Measurements from ENCODE around the gene ZNF750.

The ZNF750 gene

DNA sequence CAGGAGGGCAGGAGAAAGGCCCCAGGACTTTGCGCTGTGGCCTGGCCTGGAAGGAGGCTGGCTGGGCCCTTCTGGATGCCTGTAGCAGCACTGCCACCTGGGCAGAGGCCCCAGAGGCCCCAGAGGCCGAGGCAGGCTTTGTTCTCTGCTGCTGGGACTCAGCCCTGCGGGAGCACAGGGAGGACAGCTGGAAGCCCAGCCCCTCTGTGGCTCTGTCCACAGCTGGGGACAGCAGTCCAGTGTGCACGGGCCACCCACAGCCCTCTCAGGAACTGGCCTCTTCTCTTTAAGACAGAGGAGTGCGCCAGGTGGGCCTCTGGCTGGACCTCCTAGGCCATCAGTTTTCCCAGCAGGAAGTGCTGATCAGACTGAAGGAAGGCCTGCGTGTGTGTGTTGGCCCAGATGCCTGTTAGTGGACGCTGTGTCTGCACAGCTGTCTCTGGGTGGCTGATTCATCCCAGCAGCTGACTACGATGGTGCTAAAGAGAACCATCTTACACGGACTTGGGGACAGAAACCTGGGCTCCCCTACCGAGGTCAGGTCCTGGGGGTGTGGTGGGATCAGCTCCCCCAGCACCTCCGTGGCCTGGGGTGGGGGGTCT, 26.9 kb upstream of the ZNF750 start:
- H3K4me3 ChIP-seq (ENCODE audit: low read depth, low read length) = no peak overlapping the region
- TF ChIP-seq, protein P1, sequence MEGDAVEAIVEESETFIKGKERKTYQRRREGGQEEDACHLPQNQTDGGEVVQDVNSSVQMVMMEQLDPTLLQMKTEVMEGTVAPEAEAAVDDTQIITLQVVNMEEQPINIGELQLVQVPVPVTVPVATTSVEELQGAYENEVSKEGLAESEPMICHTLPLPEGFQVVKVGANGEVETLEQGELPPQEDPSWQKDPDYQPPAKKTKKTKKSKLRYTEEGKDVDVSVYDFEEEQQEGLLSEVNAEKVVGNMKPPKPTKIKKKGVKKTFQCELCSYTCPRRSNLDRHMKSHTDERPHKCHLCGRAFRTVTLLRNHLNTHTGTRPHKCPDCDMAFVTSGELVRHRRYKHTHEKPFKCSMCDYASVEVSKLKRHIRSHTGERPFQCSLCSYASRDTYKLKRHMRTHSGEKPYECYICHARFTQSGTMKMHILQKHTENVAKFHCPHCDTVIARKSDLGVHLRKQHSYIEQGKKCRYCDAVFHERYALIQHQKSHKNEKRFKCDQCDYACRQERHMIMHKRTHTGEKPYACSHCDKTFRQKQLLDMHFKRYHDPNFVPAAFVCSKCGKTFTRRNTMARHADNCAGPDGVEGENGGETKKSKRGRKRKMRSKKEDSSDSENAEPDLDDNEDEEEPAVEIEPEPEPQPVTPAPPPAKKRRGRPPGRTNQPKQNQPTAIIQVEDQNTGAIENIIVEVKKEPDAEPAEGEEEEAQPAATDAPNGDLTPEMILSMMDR (IDR thresholded peaks at IDR 0.05; ENCODE audit: low read depth, low read length) = no peak

DNA sequence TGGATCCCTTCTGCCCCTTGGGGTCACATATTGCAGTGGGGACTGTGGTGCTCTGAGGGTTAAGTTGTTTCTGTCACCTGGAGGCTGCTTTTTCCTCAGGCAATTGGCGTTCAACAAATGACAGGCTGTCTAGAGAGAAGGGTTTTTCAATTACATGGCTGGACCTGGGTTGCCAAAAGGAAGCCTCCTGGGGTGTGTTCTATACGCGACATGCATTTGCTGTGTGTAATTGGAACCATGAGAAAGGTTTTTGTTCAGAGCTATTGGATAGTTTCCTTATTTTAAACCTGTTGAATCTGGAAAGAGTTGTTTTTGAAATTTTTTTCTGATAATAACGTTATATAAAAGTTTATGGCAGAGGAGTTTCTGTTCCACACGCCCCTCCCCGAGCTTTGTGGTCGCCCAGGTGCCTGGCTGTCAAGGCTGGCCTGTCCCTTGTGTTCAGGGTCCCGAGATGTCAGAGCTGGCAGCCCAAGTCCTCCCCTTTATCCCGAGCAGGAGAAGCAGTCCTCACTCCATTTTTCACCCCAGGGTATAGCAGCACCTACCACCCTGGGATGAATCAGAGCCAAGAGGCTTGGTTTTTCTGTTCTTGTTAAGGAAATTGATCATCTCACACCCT, 26.1 kb upstream of the ZNF750 start:
- H3K4me3 ChIP-seq (ENCODE audit: low read depth, low read length) = no peak overlapping the region
- TF ChIP-seq, protein P1 (IDR thresholded peaks at IDR 0.05; ENCODE audit: low read depth, low read length) = no peak

DNA sequence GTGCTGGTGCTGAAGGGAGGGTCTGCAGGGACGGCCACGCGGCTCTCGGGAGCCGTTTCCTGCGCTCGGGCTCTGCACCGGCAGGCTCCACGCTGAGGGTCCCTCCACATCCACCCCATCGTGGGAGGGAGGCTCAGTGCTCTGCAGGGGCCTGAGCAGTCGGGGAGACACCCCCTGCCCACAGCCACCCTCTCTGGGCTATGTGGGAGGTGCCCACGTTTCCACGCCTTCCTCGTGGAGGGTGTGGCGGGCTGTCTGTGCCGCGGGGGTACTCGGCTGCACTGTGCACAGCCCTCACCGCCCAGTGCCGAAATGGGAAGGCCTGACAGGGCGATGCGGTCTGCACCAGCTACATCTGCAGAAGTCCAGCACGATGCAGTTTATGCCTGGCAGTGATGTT, 25.5 kb upstream of the ZNF750 start:
- no peak overlapping the region for H3K4me3 ChIP-seq (ENCODE audit: low read depth, low read length)
- TF ChIP-seq, protein P1 (IDR thresholded peaks at IDR 0.05; ENCODE audit: low read depth, low read length) = no peak

DNA sequence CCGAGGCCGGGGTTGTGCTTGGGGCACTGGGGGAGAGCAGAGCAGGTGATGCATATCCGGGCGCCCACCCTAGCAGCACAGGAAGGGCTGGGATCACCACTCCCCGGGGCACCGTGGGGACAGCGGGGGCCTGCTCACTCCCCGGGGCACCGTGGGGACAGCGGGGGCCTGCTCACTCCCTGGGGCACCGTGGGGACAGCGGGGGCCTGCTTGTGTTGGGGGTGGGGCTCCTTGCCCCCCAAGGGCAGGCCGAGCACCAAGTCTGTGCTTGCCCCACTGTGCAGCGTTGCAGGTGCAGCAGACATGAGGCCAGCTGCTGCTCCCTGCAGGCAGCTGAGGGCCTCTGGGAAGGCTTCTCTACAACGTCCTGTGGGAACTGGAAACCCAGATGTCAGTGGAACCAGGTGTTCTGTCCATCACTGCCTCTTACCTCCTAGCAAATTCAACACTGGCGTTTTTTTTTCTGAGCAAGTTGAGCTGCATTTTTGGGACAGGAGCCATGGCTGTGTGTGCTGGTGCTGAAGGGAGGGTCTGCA, 25.0 kb upstream of the ZNF750 start:
- TF ChIP-seq, protein P1 (IDR thresholded peaks at IDR 0.05; ENCODE audit: low read depth, low read length) = no peak
- no peak overlapping the region for H3K4me3 ChIP-seq (ENCODE audit: low read depth, low read length)

DNA sequence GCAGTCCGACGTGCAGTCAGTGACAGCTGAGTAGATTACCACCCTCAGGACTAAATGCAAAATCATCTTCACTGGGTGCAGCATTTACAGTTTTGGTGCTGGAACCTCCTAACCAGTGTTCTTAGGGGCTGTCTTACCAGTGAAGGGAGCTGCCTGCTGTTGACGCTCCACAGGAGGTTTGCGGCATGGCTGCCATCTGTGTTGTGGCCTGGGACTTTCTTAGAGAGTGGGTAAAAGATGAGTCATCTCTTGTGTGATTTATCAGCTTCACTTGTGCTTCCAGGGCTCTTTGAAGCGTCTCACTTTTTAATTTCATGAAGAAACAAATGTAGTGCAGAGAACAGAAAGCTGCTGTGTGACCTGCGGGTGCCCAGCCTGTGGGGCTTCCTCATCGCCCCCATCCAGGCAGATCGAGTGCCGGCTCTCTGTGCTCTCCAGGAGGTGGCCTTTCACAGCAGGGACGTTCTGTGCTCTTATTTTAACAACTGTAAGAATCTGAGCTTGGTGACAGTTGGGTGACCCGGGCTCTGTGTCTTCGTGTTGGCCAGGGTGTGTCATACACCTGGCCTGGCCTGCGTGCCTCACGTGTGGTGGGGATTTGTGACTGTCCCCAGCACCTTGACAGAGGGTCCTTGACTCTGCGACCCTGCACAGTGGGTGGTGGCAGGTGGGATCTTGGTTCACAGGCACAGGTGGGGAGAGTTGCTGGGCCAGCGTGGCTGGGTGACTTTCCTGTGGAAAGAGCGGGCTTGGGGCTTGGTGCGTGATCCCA, 24.3 kb upstream of the ZNF750 start:
- no peak overlapping the region for H3K4me3 ChIP-seq (ENCODE audit: low read depth, low read length)
- TF ChIP-seq, protein P1 (IDR thresholded peaks at IDR 0.05; ENCODE audit: low read depth, low read length) = no peak

DNA sequence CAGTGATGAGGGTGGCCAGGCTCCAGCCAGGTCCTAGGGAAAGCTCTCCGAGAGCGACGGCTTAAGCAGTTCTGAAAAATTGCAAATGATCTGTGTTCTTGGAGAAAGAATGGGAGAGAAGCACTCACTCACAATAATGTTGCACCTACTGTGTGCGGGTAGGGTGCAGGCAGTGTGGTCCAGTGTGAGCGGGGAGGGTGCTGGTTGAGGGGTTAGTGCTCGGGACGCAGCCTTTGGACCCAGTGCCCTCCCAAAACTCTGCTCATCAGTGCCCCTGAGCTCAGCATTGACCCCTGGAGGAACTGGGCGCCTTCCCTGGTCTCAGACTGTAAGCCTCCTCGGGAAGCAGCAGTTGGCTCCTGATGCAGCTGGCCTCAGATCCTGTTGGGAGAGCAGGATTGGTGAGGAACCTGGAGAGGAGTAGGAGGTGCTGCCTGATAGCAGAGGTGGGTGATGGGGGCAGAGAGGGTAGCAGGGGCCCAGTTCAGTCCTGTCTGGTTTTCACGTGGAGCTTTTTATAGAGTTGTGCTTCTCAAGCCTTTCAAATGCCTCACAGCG, 23.6 kb upstream of the ZNF750 start:
- TF ChIP-seq, protein P1 (IDR thresholded peaks at IDR 0.05; ENCODE audit: low read depth, low read length) = no peak
- no peak overlapping the region for H3K4me3 ChIP-seq (ENCODE audit: low read depth, low read length)
